Measurements from ENCODE around the gene BLOC1S4. TPM values are rescaled to one million over a fixed set of nuclear protein-coding genes. Genes with fewer than 3 reads are reported as not detected.
A peak's percentile ranks its signal among the peaks of the same experiment; 100 is the strongest.

Gene BLOC1S4
- total RNA-seq, 1 donor from 2014 or later, result 6.0 TPM

DNA sequence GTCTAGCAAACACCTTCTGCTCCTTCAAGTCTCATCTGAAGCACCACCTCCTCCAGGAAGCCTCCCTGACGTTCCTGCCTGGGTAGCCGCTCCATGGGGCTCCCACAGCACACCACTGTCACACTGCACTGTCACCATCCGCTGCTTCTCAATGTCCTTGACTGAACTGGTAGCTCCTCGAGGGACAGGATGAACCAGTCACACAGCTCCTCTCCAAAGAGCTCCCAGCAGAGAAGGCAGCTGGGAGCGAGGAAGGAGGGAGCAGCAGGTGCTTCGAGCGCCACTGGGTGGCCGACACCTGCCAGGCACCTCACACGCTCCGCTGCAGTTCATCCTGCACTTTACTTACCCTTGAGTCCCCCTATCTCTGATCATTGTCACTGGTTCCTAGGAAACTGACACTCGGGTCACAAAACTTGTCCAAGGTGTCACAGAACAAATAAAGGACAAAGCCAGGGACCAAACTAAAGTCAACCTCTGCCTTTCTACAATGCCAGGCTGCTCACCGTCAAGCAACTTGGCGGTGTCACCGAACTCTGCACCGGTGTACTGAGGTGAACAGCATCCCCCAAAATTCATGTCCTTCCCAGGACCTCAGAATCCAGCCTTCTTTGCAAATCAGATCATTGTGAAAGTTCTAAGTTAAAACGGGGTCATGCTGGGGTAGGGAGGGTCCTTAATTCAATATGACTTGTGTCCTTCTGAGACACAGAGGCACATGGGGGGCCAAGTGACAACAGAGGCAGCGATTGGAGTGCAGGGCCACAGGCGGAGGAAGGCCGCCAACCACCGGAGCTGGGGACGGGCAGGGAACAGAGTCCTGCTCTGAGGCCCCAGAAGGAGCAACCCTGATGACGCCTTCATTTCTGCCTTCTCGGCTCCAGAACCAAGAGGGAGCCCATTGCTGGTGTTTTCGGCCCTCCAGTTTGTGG is 27.8 kb upstream of the BLOC1S4 start:
- no peak for ATAC-seq (ENCODE audit: poor library complexity)

DNA sequence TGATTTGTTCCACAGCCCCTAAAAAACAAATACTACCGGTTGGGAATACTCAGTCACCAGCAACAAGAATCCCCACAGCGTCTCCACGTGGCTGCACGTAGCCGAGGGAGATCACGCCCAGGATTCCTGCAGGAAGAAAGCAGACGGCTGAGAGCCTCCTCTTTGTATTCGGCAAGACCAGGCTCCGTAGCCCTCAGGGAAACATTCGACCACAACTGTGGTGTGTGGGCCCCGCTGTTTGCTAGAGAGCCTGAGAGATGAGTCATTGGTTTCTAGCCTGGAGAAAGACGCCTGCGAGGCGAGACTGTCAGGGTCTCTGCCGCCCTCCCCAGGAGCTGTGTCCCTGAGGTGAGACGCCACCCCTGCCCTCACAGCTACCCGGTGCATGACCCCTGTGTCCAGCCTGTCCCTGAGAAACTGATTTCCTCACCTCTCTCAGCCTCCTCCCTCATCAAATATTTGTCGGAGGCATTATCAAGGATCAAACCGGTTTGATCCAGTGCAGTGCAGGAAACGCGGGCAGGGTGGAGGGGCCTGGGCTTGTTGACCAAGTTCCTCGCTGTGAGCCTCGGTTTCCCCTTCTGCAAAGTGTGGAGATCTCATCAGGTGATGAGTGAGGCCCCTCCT is 27.0 kb upstream of the BLOC1S4 start:
- intact Hi-C loops (cut with DNase I), result no loop called here
- DNase-seq, result no peak
- peak; percentile 10 for ATAC-seq (ENCODE audit: poor library complexity)

More for the DNA sequence above, 27.8 kb upstream of the BLOC1S4 start:
- no peak for DNase-seq
- intact Hi-C loops (cut with DNase I), result no loop called here

- intact Hi-C loops (cut with DNase I), result no loop called here
- DNase-seq (no peak), ATAC-seq (ENCODE audit: poor library complexity) (no peak)
Observed at GRCh38 chr4:6689506-6689960, 26.4 kb upstream of the BLOC1S4 start.

DNA sequence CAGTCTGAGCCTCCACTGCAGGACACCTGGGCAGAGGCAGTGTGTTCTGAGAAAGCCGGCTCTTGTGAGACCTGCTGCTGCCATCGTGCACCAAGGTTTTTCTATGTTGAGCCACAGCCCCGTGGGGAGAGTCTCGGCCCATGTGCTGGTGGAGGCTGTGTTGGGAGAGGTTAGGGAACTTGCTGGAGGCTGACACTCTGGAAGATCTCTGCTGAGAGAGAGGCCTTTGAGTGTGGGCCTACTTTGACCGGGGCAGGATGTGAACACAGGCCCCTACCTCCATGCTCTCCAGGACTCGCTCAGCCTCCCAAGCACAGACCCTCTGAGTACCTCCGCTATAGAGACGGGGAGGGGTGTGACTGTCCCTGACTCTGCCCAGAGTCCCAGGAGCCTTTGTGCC is 23.6 kb upstream of the BLOC1S4 start:
- intact Hi-C loops (cut with DNase I), result no loop called here
- no peak for ATAC-seq (ENCODE audit: poor library complexity)

DNA sequence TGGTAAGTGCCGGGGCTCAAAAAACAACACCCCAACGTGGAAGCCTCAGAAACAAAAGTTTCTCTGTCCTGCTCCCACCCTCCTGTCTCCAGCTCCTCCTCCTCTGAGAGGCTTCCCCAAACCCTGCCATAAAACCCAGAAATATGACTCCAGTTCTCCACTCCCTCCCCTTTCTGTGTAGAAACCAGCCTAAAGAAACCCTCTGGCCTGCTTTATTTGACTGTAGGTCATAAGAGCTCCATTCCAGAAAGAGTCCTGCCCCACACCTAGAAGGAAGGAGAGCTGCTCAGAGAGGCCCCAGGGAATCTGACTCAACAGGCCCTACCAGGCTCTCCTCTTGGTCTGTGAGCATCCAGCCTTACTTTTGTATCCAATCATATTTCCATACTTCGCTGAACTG is 23.2 kb upstream of the BLOC1S4 start:
- intact Hi-C loops (cut with DNase I), result no loop called here
- ATAC-seq (ENCODE audit: poor library complexity), result no peak
- no peak for DNase-seq

More for the DNA sequence above, 23.6 kb upstream of the BLOC1S4 start:
- DNase-seq, result no peak

- no peak for ATAC-seq (ENCODE audit: poor library complexity)
- DNase-seq, result no peak
- intact Hi-C loops (cut with DNase I), result no loop called here
Observed at GRCh38 chr4:6693231-6694176, 22.5 kb upstream of the BLOC1S4 start, which contains the start of gene S100P. Gene S100P, plus strand, starts transcription at chr4:6693878. Its CDS starts 55 bp downstream, at chr4:6693933.

DNA sequence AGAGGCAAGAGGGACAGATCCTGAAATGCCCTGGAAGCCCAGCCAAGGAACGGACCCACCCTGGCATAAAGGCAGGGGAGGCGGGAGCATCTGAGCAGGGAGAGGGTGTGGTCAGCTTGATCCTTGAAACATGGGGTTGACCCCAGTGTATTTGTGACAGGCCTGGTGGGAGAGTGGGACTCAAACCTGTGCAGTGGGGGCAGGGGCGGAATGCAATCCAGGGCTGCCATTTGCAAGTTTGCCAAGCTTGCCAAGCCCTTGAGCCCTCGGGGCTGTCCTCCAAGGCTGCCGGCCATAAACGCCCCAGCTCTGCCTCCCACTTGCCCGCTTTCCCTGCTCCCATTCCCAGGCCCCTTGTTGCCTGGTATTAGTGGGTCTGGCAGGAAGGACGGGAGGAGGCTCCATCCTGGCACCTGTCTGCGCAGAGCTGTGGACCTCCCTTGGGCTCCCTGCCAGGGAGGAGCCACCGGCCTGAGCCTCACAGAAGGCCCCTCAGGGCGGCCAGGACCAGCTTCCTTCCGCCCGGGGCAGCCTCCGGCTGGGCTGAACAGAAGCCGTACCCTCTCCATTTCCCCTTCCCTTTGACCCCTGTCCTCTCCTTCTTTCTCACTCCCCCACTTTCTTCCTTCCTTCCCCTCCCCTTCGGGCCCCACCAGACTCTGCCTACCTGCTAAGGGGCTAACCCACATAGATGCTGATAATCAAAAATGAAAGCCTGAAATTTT is 21.6 kb upstream of the BLOC1S4 start:
- ATAC-seq (ENCODE audit: poor library complexity), result no peak
- intact Hi-C loops (cut with DNase I), result no loop called here

DNA sequence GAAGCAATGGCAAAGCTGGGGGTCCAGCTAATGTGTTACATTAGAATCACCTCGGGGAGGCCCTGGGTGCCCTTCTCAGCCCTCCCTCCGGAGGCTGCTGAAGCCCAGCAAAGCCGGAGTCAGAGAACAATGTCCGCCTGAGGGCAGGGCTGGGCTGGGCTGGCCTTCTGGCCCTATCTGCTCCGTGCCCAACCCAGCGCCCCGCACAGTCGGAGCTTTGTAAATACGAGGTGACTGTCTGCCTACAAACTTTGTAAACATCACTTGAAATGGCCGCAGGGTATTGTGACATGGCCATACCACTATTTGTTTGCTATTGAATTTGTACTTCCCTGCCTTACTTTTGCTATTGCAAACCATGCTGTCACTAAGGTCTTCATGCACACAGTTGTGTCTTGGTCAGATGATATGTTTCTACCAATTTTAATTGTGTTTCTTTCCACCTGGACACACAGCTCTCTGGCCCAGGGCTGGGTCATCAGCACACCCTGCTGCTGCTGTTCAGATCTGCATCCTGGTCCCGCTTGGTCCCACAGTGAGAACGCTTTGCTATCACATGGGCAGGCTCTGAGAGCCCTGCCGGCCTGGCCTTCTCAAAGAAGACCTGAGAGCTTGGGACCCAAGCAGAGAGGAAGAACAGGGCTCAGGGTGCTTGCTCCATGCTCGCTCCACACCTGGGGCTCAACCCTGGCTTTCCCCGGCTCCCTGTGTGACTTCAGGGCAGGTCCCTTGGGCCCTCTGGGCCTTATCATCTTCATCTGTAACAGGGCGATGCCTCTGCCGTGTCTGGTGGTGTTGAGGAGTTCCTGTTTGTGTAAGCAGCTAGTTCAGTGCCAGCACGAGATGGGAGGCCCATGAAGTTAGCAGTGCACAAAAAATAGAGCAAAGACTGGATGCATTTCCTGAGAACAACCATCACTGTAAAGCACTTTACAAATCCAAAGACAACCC is 20.0 kb upstream of the BLOC1S4 start:
- ATAC-seq (ENCODE audit: poor library complexity) (peak; percentile 9), DNase-seq (no peak)
- intact Hi-C loops (cut with DNase I), result no loop called here

More for the DNA sequence above, 21.6 kb upstream of the BLOC1S4 start:
- DNase-seq, result no peak

GRCh38 chr4:6696611-6697010 is 19.4 kb upstream of the BLOC1S4 start:
- no peak for DNase-seq
- intact Hi-C loops (cut with DNase I), result no loop called here

DNA sequence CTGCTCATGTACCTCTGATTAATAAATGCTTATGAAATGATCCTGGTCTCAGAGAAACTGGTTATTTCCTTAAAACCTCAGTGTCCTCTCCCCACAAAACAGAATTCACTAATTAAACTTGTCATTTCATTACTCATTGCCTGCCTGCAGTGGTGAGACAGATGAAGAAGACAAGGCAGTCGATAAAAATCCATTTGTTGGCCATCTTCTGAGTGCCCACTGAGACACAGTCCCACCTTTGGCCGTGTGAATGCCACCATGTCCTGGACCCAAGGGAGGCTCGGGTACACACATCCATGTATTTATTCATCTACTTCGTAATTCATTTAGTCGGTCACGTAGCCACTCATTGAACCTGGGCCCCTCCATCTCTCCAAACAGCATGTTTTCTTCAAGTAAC is 18.8 kb upstream of the BLOC1S4 start:
- DNase-seq, result no peak
- ATAC-seq (ENCODE audit: poor library complexity), result no peak
- intact Hi-C loops (cut with DNase I), result no loop called here

More at GRCh38 chr4:6696611-6697010, 19.4 kb upstream of the BLOC1S4 start:
- ATAC-seq (ENCODE audit: poor library complexity), result peak; percentile 84

GRCh38 chr4:6699388-6699787 is 16.6 kb upstream of the BLOC1S4 start:
- intact Hi-C loops (cut with DNase I), result no loop called here
- DNase-seq (no peak), ATAC-seq (ENCODE audit: poor library complexity) (no peak)

- DNase-seq (no peak), ATAC-seq (ENCODE audit: poor library complexity) (no peak)
- intact Hi-C loops (cut with DNase I), result no loop called here
Observed at GRCh38 chr4:6699903-6700302, 16.1 kb upstream of the BLOC1S4 start.

DNA sequence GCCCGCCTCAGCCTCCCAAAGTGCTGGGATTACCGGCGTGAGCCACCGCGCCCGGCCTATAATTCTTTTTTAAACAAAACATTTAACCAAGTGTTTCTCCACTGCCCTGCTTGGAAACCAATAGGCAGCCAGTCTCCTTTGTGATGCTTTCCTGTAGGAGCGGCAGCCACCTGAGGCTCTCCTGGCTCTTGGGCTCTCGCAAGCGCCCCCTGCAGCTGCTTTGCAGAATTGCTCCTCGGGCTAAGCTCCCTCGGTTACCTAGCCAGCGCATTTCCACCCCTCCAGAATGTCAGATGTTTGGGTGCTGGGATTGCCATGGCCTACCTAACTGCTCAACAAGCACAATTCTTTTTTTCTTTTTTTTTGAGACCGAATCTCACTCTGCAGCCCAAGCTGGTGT is 14.6 kb upstream of the BLOC1S4 start:
- ATAC-seq (ENCODE audit: poor library complexity) (no peak), DNase-seq (no peak)
- intact Hi-C loops (cut with DNase I), result no loop called here

DNA sequence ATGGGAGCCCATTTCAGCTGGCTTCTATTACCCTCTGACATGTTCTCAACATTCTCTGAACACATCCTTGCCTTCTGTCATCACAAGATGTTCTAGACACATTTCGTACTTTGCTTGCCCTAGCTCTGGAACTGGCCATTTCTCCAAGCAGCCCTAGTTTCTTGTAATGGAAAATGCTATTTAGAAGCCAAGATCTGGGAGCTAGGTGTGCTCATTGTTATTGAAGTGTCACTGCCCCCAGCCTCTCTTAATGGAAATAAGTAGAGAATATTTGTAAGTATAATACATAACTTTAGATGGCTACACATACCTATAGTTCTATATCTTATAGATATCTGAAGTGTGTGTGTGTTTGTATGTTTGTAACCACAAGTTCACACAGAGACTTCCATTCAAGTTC is 13.2 kb upstream of the BLOC1S4 start:
- intact Hi-C loops (cut with DNase I), result no loop called here

GRCh38 chr4:6703786-6704185 is 12.2 kb upstream of the BLOC1S4 start:
- peak; percentile 50 for ATAC-seq (ENCODE audit: poor library complexity)

More for the DNA sequence above, 13.2 kb upstream of the BLOC1S4 start:
- DNase-seq (no peak), ATAC-seq (ENCODE audit: poor library complexity) (no peak)

DNA sequence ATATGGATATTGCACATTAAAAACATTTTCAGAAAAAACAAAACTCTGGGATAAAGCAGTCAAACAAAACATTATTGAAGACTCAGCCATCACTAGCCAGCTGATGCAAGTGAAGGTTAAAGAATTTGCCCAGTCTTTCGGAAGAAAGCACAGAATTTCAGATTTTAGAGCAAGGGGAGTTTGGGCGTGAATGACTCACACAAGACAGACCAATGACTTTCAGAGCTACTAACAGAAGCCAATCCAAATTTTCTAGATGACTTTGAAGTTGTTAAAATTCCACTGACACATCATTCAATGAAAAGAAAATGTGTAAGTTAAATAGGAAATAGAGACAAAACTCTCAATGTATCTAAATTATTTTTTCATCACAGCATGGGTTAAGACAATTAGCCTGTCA is 10.3 kb upstream of the BLOC1S4 start:
- DNase-seq, result no peak
- intact Hi-C loops (cut with DNase I), result loop anchor here (5.0 kb wide), 1 partner anchor 63 kb away; the partner anchor contains the start of gene MRFAP1
- no peak for ATAC-seq (ENCODE audit: poor library complexity)

More at GRCh38 chr4:6703786-6704185, 12.2 kb upstream of the BLOC1S4 start:
- intact Hi-C loops (cut with DNase I), result no loop called here
- DNase-seq, result no peak

DNA sequence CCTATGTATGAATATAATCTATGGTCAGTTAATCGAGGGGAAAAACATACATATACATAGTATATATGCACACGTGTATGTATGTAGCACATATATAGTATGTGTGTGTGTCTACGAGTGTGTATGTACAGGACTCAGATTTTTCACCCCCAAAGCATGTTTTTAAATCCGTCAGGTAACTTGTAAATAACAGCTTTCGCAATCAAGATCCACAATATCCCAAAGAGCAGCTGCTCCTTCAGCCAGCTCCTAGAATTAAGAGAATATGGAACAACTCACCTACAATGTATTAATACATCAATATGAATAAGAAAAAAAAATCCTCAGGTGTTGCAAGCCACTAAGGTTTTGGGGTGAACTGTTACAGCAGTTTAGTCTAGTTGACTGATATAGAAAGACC is 9.8 kb upstream of the BLOC1S4 start:
- ATAC-seq (ENCODE audit: poor library complexity) (no peak), DNase-seq (no peak)
- intact Hi-C loops (cut with DNase I), result loop anchor here (5.0 kb wide), 1 partner anchor 64 kb away; the partner anchor contains the start of gene MRFAP1

All from Right ventricle myocardium superior (tissue), 1 donor.